ENCODE results near the gene ITIH4. TPM values are rescaled to one million over a fixed set of nuclear protein-coding genes. Genes with fewer than 3 reads are reported as not detected.

ITIH4 gene
- total RNA-seq, 1 donor from 2014 or later, result 5.9 TPM

GRCh38 chr3:52816199-52816598, 14.3 kb downstream of the ITIH4 start:
- Histone ChIP-seq H3K27me3 (no peaks in the 10 kb centered on the region), H3K4me1 (no peaks in the 10 kb centered on the region), H3K4me3 (no peak overlapping the region), H3K9me3 (no peaks in the 10 kb centered on the region), H3K36me3 (no peaks in the 10 kb centered on the region), H3K27ac (no peak overlapping the region)
- intact Hi-C loops (cut with DNase I), result no loop called here
- TF ChIP-seq POLR2AphosphoS5 (IDR thresholded peaks at IDR 0.05; ENCODE audit: insufficient read depth in 1 of 2, low read depth in 1 of 2), result no peak
- no peak for TF ChIP-seq POLR2A (IDR thresholded peaks at IDR 0.05)
- TF ChIP-seq, protein P1, sequence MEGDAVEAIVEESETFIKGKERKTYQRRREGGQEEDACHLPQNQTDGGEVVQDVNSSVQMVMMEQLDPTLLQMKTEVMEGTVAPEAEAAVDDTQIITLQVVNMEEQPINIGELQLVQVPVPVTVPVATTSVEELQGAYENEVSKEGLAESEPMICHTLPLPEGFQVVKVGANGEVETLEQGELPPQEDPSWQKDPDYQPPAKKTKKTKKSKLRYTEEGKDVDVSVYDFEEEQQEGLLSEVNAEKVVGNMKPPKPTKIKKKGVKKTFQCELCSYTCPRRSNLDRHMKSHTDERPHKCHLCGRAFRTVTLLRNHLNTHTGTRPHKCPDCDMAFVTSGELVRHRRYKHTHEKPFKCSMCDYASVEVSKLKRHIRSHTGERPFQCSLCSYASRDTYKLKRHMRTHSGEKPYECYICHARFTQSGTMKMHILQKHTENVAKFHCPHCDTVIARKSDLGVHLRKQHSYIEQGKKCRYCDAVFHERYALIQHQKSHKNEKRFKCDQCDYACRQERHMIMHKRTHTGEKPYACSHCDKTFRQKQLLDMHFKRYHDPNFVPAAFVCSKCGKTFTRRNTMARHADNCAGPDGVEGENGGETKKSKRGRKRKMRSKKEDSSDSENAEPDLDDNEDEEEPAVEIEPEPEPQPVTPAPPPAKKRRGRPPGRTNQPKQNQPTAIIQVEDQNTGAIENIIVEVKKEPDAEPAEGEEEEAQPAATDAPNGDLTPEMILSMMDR (IDR thresholded peaks at IDR 0.05), result no peak
- no peak for DNase-seq (ENCODE audit: extremely low spot score in 2 of 2)

- Histone ChIP-seq H3K36me3 (no peaks in the 10 kb centered on the region), H3K4me1 (no peaks in the 10 kb centered on the region), H3K27ac (no peak overlapping the region), H3K4me3 (no peak overlapping the region), H3K27me3 (no peaks in the 10 kb centered on the region), H3K9me3 (no peaks in the 10 kb centered on the region)
- TF ChIP-seq POLR2AphosphoS5 (IDR thresholded peaks at IDR 0.05; ENCODE audit: insufficient read depth in 1 of 2, low read depth in 1 of 2) (no peak), POLR2A (IDR thresholded peaks at IDR 0.05) (no peak)
- TF ChIP-seq, protein P1 (IDR thresholded peaks at IDR 0.05), result no peak
- intact Hi-C loops (cut with DNase I), result no loop called here
- DNase-seq (ENCODE audit: extremely low spot score in 2 of 2), result no peak
Observed at GRCh38 chr3:52813810-52814209, 16.7 kb downstream of the ITIH4 start.

GRCh38 chr3:52811452-52812011, 18.9 kb downstream of the ITIH4 start:
- intact Hi-C loops (cut with DNase I), result no loop called here
- Histone ChIP-seq H3K27me3 (no peaks in the 10 kb centered on the region), H3K27ac (no peak overlapping the region), H3K9me3 (no peaks in the 10 kb centered on the region), H3K36me3 (no peaks in the 10 kb centered on the region), H3K4me1 (no peaks in the 10 kb centered on the region), H3K4me3 (no peak overlapping the region)
- DNase-seq (ENCODE audit: extremely low spot score in 2 of 2), result no peak
- TF ChIP-seq POLR2A (IDR thresholded peaks at IDR 0.05) (no peak), POLR2AphosphoS5 (IDR thresholded peaks at IDR 0.05; ENCODE audit: insufficient read depth in 1 of 2, low read depth in 1 of 2) (no peak)
- TF ChIP-seq, protein P1 (IDR thresholded peaks at IDR 0.05), result no peak

DNA sequence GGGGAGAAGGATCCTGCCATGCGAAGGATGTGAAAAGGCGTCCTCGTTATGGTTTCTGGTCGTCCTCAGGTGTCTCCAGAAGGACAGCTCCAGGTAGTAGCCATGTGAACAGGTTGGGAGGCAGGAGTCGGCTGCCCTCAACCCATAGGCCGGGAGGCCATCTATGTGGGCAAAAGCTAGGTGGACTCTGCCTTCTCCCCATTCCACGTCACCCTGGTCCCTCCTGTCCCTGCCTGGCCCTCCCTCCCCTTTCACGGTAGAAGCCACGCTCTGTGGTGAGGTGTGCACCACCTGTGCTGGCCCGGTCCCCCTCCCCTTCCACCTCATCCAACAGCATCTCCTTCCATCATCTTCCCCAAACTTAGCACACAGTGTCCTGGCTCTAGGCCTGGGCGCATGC, 19.5 kb downstream of the ITIH4 start:
- no peak overlapping the region for H3K27ac ChIP-seq
- H3K36me3 ChIP-seq, result no peaks in the 10 kb centered on the region
- H3K27me3 ChIP-seq, result no peaks in the 10 kb centered on the region
- no peaks in the 10 kb centered on the region for H3K9me3 ChIP-seq
- no peak for DNase-seq (ENCODE audit: extremely low spot score in 2 of 2)
- H3K4me3 ChIP-seq, result no peak overlapping the region
- TF ChIP-seq, protein P1 (IDR thresholded peaks at IDR 0.05), result no peak
- no peak for TF ChIP-seq POLR2A (IDR thresholded peaks at IDR 0.05)
- TF ChIP-seq POLR2AphosphoS5 (IDR thresholded peaks at IDR 0.05; ENCODE audit: insufficient read depth in 1 of 2, low read depth in 1 of 2), result no peak
- no peaks in the 10 kb centered on the region for H3K4me1 ChIP-seq
- intact Hi-C loops (cut with DNase I), result no loop called here

DNA sequence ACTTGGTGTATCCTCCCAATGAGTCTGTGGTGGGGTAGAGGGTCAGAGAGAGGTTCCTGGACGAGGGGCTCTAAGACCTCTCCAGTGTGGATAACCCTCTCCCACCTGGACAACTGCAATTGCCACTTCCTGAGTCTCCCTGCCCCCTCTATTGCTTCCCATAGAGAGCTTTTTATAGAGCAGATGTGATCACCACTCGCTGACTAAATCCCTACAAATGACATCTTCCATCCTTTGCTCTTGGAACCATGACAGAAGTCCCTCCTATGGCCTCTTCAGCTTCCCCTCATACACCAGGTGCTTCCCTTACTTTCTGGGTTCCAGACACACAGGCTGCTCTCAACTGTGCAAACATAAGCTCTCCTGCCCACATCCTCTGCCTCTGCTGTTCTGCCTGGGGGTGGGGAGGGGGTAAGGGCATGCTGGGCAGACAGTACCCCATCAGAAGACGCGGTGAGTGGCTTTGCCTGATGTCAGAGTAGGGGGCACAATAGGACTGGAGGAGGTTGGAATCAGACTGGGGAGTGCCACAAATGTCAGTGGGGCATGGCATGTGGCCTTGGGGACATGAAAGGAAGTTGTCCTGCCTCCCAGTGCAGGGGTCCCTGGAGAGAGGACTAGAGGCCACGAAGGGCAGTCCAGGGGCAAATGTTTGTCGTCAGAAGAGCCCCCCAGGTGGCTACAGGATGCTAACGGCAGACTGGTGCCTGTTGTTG, 20.7 kb downstream of the ITIH4 start:
- DNase-seq (ENCODE audit: extremely low spot score in 2 of 2), result no peak
- Histone ChIP-seq H3K9me3 (no peaks in the 10 kb centered on the region), H3K27ac (no peak overlapping the region), H3K4me3 (no peak overlapping the region), H3K36me3 (no peaks in the 10 kb centered on the region), H3K4me1 (no peaks in the 10 kb centered on the region), H3K27me3 (no peaks in the 10 kb centered on the region)
- TF ChIP-seq POLR2AphosphoS5 (IDR thresholded peaks at IDR 0.05; ENCODE audit: insufficient read depth in 1 of 2, low read depth in 1 of 2) (no peak), POLR2A (IDR thresholded peaks at IDR 0.05) (no peak)
- TF ChIP-seq, protein P1 (IDR thresholded peaks at IDR 0.05), result no peak
- intact Hi-C loops (cut with DNase I), result loop anchor here (5.0 kb wide), 1 partner anchor 717 kb away; no protein-coding TSS in a partner anchor
